Kasumi-1 (cell line): ENCODE data around the gene NADK2.

Experiments
- DNase-seq, 2 experiments: peaks; one replicate each; lab custom pipeline; 2025; lab: John Stamatoyannopoulos, UW

NADK2 gene

DNA sequence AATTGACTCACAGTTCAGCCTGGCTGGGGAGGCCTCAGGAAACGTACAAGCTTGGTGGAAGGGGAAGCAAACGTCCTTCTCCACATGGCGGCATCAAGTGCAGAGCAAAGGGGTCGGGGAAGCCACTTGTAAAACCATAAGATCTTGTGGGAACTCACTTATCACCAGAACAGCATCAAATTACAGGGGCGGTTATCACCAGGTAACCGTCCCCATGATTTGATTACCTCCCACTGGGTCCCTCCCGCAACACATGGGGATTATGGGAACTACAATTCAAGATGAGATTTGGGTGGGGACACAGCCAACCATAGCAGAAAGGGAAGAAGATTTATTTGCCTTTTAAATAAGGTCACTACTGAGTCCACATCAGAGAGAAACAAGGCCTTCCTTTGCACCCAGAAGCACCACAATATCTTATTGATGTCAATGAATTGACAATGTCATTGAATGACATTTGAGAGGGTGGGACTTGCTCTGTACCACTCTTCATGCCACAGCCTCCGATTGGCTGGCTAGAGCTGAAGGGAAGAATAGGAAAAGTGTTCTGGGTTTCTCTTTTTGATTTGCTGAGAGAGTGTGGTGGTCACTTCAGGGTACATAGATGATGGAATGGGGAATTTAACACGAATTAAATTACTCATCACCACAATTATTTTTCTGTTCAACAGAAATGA lies 78.8 kb downstream of the NADK2 start:
- no peak for DNase-seq

- no peak for DNase-seq
Observed at GRCh38 chr5:36161361-36161760, 80.4 kb downstream of the NADK2 start.

DNA sequence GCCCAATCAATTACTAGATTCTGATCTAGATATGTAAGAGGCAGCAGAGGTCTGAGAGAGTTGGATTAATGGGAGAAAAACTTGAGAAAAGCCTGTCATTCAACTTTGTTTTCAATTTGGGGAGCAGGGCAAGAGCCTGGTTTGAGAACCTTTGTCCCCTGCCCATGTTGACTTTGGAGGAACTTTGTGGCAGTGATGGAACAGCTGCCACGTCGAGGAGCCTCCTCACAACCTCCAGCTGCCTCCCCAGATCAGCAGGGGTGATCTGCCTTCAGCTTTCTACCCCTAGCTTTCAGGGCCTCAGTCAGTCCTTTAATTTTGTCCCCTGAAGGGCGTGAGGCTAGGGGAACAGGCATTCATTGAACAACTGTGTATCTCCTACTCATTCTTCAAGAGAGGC lies 81.1 kb downstream of the NADK2 start:
- DNase-seq = no peak

GRCh38 chr5:36158144-36158543 lies 83.6 kb downstream of the NADK2 start:
- peak; percentile 87 to 91 for DNase-seq

DNA sequence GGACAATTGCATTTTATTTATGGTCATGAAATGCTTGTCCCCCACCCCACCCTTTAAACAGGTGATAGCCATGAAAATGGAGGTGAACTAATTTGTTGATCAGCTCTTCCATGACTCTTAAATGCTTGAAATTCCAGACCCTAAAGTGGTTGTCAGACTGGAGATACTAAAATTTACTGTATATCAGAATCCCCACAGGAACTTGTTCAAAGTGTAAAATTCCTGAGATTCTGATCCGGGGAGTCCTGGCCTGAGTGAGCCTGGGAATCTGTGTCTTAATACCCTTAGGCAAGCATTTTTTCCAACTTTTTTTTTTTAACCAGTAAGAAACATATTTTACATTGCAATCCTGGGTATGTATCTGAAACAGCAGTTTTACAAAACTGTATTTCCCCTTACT lies 85.1 kb downstream of the NADK2 start:
- DNase-seq = no peak

GRCh38 chr5:36156121-36156601 lies 85.6 kb downstream of the NADK2 start:
- no peak for DNase-seq

DNA sequence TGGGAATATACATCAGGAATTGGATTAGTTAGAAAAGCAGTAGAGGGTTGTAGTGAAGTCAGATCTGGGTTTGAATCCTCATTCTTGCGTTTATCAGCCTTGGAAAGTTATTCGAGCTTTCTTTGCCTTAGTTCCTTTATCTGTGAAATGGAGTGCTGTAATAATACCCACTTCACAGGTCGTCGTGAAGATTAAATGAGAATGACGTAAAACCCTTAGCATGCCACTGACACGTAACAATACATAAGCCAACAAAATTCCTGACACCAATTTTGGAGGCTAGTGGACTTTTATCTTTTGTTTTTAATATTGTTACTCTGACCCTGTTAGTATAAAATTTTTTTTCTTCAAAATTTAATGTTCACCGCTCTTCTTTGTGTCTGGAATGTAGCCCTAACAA lies 86.4 kb downstream of the NADK2 start:
- no peak for DNase-seq

- DNase-seq = no peak
Observed at GRCh38 chr5:36153726-36154125, 88.0 kb downstream of the NADK2 start.

DNA sequence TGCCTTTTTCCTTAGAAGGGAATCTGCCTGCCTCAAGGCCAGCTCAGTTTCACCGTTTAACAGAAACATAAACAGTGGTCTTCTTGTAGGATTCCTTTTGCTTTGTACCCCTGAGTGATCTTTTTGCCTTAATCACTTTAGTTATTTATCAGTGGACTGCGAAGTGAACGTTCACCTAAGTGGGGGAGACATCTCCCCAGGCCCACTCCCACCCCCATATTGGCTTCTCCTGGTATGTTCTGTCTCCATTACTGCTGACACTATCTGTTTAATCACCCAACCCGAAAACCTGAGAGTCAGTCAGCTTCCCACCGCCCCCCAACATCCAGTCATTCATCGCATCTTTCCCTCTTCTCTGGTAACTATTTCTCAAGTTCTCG lies 88.4 kb downstream of the NADK2 start:
- DNase-seq = no peak

GRCh38 chr5:36152324-36153297 lies 89.1 kb downstream of the NADK2 start:
- DNase-seq = peak in 1 of 2 experiments; percentile 40

- DNase-seq = peak; percentile 97 to 98
Observed at GRCh38 chr5:36151434-36152323, 90.0 kb downstream of the NADK2 start, which contains the start of the genes LMBRD2 and SKP2. LMBRD2 (minus strand) TSS chr5:36151887; CDS start chr5:36143349, 8,538 bp downstream. SKP2 (plus strand) TSS chr5:36152111; CDS start chr5:36152263, 152 bp downstream.

DNA sequence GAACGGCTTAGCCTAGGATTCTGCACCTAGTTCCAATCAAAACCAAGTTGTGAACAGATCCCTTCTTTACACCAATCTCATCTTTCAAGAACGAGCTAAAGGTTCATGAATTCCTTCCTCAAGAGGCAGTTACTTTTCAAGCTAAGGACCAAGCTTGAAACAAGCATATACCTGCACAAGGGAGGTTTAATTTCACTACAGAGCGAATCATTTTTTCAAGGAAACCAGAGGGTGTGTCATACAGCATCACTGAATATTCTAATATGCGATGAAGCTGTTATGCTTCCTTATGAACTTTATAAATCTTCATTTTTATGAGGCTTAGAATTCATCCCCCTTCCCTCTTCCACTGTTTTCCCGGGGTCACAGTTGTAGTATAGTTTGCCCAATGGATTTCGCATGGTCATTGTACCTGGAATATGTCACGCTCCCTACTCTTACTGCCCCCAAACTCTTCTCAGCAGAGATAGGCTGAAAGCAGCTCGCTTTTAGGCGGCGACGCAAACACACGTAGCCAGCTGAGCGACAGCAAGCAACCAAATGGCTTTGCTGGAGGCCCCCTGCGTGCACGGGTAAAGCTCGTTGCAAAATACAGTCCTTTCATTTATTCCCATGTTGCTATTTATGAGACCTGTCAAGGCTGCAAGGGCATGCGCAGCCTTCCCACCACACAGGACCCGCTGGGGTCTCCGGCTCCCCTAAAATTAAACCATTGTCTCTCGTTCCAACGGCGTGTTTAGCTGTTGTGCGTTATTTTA lies 90.9 kb downstream of the NADK2 start:
- DNase-seq = peak; percentile 67 to 72

DNA sequence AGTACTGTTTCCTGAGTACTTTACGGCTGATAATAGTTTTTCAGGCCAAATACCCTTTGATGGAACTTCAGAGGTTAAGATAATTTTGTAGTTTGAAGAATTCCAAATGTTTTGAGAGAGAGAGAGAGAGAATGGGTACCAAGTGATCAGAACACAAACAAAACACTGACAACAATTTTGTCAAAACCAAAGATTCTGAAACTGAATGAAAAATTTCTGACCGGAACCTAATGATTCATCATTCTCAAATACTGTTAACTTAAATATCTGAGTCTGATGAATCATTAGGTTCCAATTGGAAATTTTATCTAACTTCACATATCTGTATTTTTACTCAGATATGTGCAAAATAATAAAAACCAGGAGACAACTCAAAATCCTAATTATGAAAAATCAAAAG lies 94.0 kb downstream of the NADK2 start:
- DNase-seq = no peak

DNA sequence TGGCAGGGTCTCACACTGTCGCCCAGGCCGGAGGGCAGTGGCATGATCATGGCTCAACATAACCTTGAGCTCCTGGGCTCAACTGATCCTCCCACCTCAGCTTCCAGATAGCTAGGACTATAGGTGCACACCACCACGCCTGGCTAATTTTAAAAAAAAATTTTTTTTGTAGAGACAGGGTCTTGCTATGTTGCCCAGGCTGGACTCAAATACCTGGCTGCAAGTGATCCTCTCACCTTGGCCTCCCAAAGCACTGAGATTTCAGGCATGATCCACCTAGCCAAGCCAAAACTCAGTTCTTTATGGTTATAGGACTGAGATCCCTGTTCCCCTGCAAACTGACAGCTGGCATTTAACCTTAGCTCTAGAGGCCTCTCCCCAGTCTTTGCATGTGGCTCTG lies 95.3 kb downstream of the NADK2 start:
- DNase-seq = no peak

DNA sequence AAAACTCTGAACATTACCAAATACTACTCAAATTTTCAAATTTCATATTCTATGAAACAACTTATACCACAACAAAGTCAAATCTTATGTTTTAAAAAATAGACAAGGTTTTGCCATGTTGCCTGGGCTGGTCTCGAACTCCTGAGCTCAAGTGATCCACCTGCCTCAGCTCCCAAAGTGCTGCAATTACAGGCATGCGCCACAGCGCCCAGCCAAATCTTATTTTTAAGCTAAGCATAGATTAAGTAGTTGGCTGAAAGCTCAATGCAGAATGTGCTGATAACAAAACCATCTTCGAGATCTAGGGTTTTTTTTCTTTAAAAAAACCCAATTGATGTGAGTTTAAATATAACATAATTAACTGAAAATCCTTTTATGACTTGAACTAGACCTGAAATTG lies 96.4 kb downstream of the NADK2 start:
- DNase-seq = no peak
